Neuronal stem cell (in vitro differentiated cells): ENCODE measurements around the gene LDHD.
"Not testable (repeated sequence)": the region's sequence is repeated elsewhere in the genome, so short reads cannot be mapped to it uniquely, and the experiment has no call there.

Experiments used
- DNase-seq: peaks from one replicate; pipeline ENCODE4 v3.0.0-alpha.2; 2013; ENCODE audit warnings: low spot score
- H2AFZ ChIP-seq: one replicate; pipeline ENCODE4 v1.6.1; 2013; ENCODE audit warnings: mild to moderate bottlenecking, low read length, inconsistent platforms
- H2AK5ac ChIP-seq: 2 replicates; pipeline ENCODE4 v1.6.1; 2013; ENCODE audit warnings: low read depth, mild to moderate bottlenecking, inconsistent platforms, low read length, moderate library complexity, mixed read lengths
- H2BK120ac ChIP-seq: 2 replicates; pipeline ENCODE4 v1.6.1; 2013; ENCODE audit warnings: low read depth, mild to moderate bottlenecking, inconsistent platforms, low read length, moderate library complexity, mixed read lengths
- H2BK12ac ChIP-seq: one replicate; pipeline ENCODE4 v1.6.1; 2013; ENCODE audit warnings: low read length, inconsistent platforms
- H2BK15ac ChIP-seq: 2 replicates; pipeline ENCODE4 v1.6.1; 2013; ENCODE audit warnings: mild to moderate bottlenecking, low read length, inconsistent platforms, mixed read lengths
- H2BK5ac ChIP-seq: one replicate; pipeline ENCODE4 v1.6.1; 2013; ENCODE audit warnings: inconsistent platforms, mild to moderate bottlenecking, low read length, moderate library complexity
- H3K14ac ChIP-seq: one replicate; pipeline ENCODE4 v1.6.1; 2013; ENCODE audit warnings: low read length, inconsistent platforms
- H3K18ac ChIP-seq: 2 replicates; pipeline ENCODE4 v1.6.1; 2013; ENCODE audit warnings: low read length, inconsistent platforms
- H3K23ac ChIP-seq: 2 replicates; pipeline ENCODE4 v1.6.1; 2013; ENCODE audit warnings: low read depth, mild to moderate bottlenecking, mixed read lengths, low read length, inconsistent platforms; ENCODE audit not compliant: poor library complexity
- H3K27ac ChIP-seq: replicated peaks from 3 replicates; pipeline ENCODE4 v1.5.1; 2013; ENCODE audit warnings: low read length, inconsistent platforms
- H3K27me3 ChIP-seq, 3 experiments: 2 replicates each; pipeline ENCODE4 v1.6.1; 2013; ENCODE audit warnings: low read length in 3 of 3, mild to moderate bottlenecking in 2 of 3, inconsistent platforms in 1 of 3, low read depth in 1 of 3, mixed read lengths in 1 of 3, moderate library complexity in 1 of 3; ENCODE audit not compliant: control insufficient read depth in 3 of 3, insufficient read depth in 3 of 3
- H3K36me3 ChIP-seq, 2 donors: replicated peaks in 1 of 2; 2 replicates each; pipeline ENCODE4 v1.6.1; 2013; ENCODE audit warnings: low read length in 2 of 2; ENCODE audit not compliant: control insufficient read depth in 2 of 2, insufficient read depth in 2 of 2
- H3K4ac ChIP-seq: 2 replicates; pipeline ENCODE4 v1.6.1; 2013; ENCODE audit warnings: inconsistent platforms, mild to moderate bottlenecking, low read length, moderate library complexity
- H3K4me1 ChIP-seq, 2 donors: 1 replicate in 1 of 2; 2 replicates in 1 of 2; pipeline ENCODE4 v1.6.1; 2013; ENCODE audit warnings: low read length in 2 of 2, low read depth in 1 of 2; ENCODE audit not compliant: control insufficient read depth in 2 of 2, insufficient read depth in 1 of 2
- H3K4me2 ChIP-seq: one replicate; pipeline ENCODE4 v1.6.1; 2013; ENCODE audit warnings: mild to moderate bottlenecking, low read length, inconsistent platforms; ENCODE audit not compliant: insufficient read depth, poor library complexity, severe bottlenecking
- H3K4me3 ChIP-seq, 2 donors: 2 replicates each; pipeline ENCODE4 v1.5.1; 2013; ENCODE audit warnings: low read length in 2 of 2, mild to moderate bottlenecking in 2 of 2, inconsistent platforms in 1 of 2, moderate library complexity in 1 of 2
- H3K79me1 ChIP-seq: one replicate; pipeline ENCODE4 v1.6.1; 2013; ENCODE audit warnings: low read depth, mild to moderate bottlenecking, inconsistent platforms, low read length, moderate library complexity
- H3K9ac ChIP-seq: one replicate; pipeline ENCODE4 v1.6.1; 2013; ENCODE audit warnings: mild to moderate bottlenecking, low read depth, low read length, inconsistent platforms; ENCODE audit not compliant: poor library complexity
- H3K9me3 ChIP-seq, 2 donors: replicated peaks in 1 of 2; 2 replicates each; pipeline versions ENCODE3 to v1.6.1; 2013; ENCODE audit warnings: low read length in 2 of 2, mild to moderate bottlenecking in 2 of 2, inconsistent platforms in 1 of 2, low read depth in 1 of 2, mixed read lengths in 1 of 2, moderate library complexity in 1 of 2; ENCODE audit not compliant: control insufficient read depth in 2 of 2, insufficient read depth in 1 of 2
- H4K8ac ChIP-seq: one replicate; pipeline ENCODE4 v1.6.1; 2013; ENCODE audit warnings: low read depth, mild to moderate bottlenecking, inconsistent platforms, low read length, moderate library complexity
- H4K91ac ChIP-seq: one replicate; pipeline ENCODE4 v1.6.1; 2013; ENCODE audit warnings: low read length, low read depth, mild to moderate bottlenecking, inconsistent platforms; ENCODE audit not compliant: poor library complexity
- WGBS, 2 donors: extraction: QIAGEN DNeasy Blood & Tissue Kit; methylation state at CpG; one replicate each; pipeline ENCODE4 v1.1.7; 2013; ENCODE audit warnings: missing lambda C conversion rate in 2 of 2, mixed read lengths in 1 of 2; ENCODE audit not compliant: insufficient read length in 2 of 2, insufficient replicate concordance in 1 of 2; ENCODE audit errors: extremely low coverage in 2 of 2; 5-methylcytosine and 5-hydroxymethylcytosine counted together

The LDHD gene

GRCh38 chr16:75095204-75095621 lies 21.4 kb downstream of the LDHD start:
- H2BK5ac ChIP-seq, result peak overlapping the region; percentile 83
- peaks cover 5% of the 10 kb centered on the region for H3K79me1 ChIP-seq
- no peak overlapping the region for H3K4me2 ChIP-seq
- H2BK15ac ChIP-seq, result no peak overlapping the region
- no peak overlapping the region for H3K4ac ChIP-seq
- no peak overlapping the region for H2BK12ac ChIP-seq
- no peak overlapping the region for H2AFZ ChIP-seq
- H4K8ac ChIP-seq, result no peak overlapping the region
- no peak overlapping the region for H2BK120ac ChIP-seq
- H4K91ac ChIP-seq, result no peak overlapping the region
- H3K4me1 ChIP-seq, result peaks cover 3 to 16% of the 10 kb centered on the region in 2 donors
- DNase-seq, result no peak
- no CpG with 5 or more reads among the region's 14 CpGs for WGBS, 2 donors
- H3K9ac ChIP-seq, result peak overlapping the region; percentile 33
- no peak overlapping the region for H3K23ac ChIP-seq
- H3K9me3 ChIP-seq, result no peaks in the 10 kb centered on the region
- no peak overlapping the region for H3K27ac ChIP-seq
- peak overlapping the region; percentile 10 for H2AK5ac ChIP-seq
- H3K18ac ChIP-seq, result no peak overlapping the region
- peaks cover 6 to 30% of the 10 kb centered on the region in 2 donors for H3K36me3 ChIP-seq
- no peak overlapping the region for H3K4me3 ChIP-seq
- no peaks in the 10 kb centered on the region for H3K27me3 ChIP-seq
- H3K14ac ChIP-seq, result peak overlapping the region; percentile 84

- Histone ChIP-seq H3K23ac (peak overlapping the region; percentile 56), H3K4ac (no peak overlapping the region), H2BK5ac (no peak overlapping the region), H3K9me3 (no peaks in the 10 kb centered on the region), H4K8ac (no peak overlapping the region), H3K79me1 (peaks cover 5% of the 10 kb centered on the region), H3K14ac (no peak overlapping the region), H3K4me3 (no peak overlapping the region), H4K91ac (no peak overlapping the region), H2BK12ac (no peak overlapping the region), H3K18ac (no peak overlapping the region), H3K27ac (no peak overlapping the region), H2BK15ac (no peak overlapping the region), H3K9ac (no peak overlapping the region), H2BK120ac (no peak overlapping the region), H3K27me3 (no peaks in the 10 kb centered on the region), H3K4me2 (no peak overlapping the region), H2AFZ (no peak overlapping the region), H3K4me1 (peaks cover 3 to 8% of the 10 kb centered on the region in 2 donors), H3K36me3 (peaks cover 6 to 30% of the 10 kb centered on the region in 2 donors), H2AK5ac (no peak overlapping the region)
- DNase-seq, result no peak
- WGBS, 2 donors, result no CpG with 5 or more reads among the region's 23 CpGs
These were observed 22.7 kb downstream of the LDHD start for GRCh38 chr16:75093598-75094540.

- Histone ChIP-seq H3K27me3 (no peaks in the 10 kb centered on the region), H3K4me2 (no peak overlapping the region), H3K9ac (no peak overlapping the region), H3K23ac (no peak overlapping the region), H2BK12ac (no peak overlapping the region), H3K36me3 (peaks cover 6 to 30% of the 10 kb centered on the region in 2 donors), H4K91ac (no peak overlapping the region), H3K14ac (no peak overlapping the region), H2BK15ac (no peak overlapping the region), H3K9me3 (no peaks in the 10 kb centered on the region), H2AFZ (no peak overlapping the region), H2AK5ac (no peak overlapping the region), H3K79me1 (no peaks in the 10 kb centered on the region), H2BK5ac (no peak overlapping the region), H3K4ac (no peak overlapping the region), H4K8ac (no peak overlapping the region), H3K4me3 (no peak overlapping the region), H2BK120ac (no peak overlapping the region), H3K27ac (no peak overlapping the region), H3K18ac (no peak overlapping the region), H3K4me1 (peaks cover 3 to 4% of the 10 kb centered on the region in 2 donors)
- DNase-seq, result no peak
- no CpG with 5 or more reads among the region's 7 CpGs for WGBS, 2 donors
These were observed 23.8 kb downstream of the LDHD start for GRCh38 chr16:75092777-75093176.

- not testable (repeated sequence) for H3K9ac ChIP-seq, H3K9me3 ChIP-seq, H3K18ac ChIP-seq, H3K27me3 ChIP-seq, H3K4me2 ChIP-seq, H4K91ac ChIP-seq, H3K14ac ChIP-seq, H3K4ac ChIP-seq, H2BK15ac ChIP-seq, H3K4me3 ChIP-seq, H2BK120ac ChIP-seq, H3K79me1 ChIP-seq, H2AFZ ChIP-seq, H2BK12ac ChIP-seq, H3K27ac ChIP-seq, H3K4me1 ChIP-seq, H4K8ac ChIP-seq, H2BK5ac ChIP-seq, H3K23ac ChIP-seq, H2AK5ac ChIP-seq, DNase-seq
- WGBS, 2 donors, result no CpG with 5 or more reads among the region's 3 CpGs
- peaks cover 6 to 30% of the 10 kb centered on the region in 2 donors for H3K36me3 ChIP-seq
These were observed 25.0 kb downstream of the LDHD start for GRCh38 chr16:75091619-75092018.
